NCI-H187 treated with DMSO at 0.1 percent for 48 hours (cell line): Measurements from ENCODE around the gene RAB31.

Experiments
- DNase-seq: peaks from one replicate; lab custom pipeline; 2025; lab: John Stamatoyannopoulos, UW

Gene RAB31

DNA sequence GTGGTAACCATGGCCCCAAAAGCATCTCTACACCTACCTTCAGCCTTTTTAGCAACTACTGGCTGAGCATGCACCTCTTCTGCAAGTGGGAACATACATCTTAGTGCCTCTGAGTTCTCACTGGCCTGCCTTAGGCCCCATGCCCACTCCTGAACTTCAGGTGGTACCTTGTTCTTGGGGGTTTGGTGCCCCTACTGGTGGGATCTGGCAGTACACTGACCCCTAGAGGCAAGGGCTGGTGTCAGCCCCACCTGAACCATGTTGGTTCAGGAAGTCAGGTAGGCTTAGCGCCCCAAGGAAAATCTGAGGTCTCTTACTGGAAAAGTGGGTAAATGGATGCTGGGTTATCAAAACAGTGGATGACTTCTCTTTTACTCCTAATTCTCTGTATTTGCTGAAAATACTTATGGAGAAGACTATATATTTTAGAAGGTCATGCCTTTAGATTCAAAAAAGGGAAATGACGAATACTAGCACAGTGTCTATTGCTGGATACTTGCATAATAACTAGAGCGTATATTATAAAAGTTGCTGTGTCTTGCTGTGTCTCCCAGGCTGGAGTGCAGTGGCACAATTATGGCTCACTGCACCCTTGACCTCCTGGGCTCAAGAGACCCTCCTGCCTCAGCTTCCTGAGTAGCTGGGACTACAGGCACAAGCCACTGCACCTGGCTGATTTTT, 84.6 kb downstream of the RAB31 start:
- DNase-seq, result no peak

GRCh38 chr18:9796011-9796410, 87.9 kb downstream of the RAB31 start:
- no peak for DNase-seq

- DNase-seq, result peak; percentile 20
These were observed 88.9 kb downstream of the RAB31 start for GRCh38 chr18:9796935-9797549.

DNA sequence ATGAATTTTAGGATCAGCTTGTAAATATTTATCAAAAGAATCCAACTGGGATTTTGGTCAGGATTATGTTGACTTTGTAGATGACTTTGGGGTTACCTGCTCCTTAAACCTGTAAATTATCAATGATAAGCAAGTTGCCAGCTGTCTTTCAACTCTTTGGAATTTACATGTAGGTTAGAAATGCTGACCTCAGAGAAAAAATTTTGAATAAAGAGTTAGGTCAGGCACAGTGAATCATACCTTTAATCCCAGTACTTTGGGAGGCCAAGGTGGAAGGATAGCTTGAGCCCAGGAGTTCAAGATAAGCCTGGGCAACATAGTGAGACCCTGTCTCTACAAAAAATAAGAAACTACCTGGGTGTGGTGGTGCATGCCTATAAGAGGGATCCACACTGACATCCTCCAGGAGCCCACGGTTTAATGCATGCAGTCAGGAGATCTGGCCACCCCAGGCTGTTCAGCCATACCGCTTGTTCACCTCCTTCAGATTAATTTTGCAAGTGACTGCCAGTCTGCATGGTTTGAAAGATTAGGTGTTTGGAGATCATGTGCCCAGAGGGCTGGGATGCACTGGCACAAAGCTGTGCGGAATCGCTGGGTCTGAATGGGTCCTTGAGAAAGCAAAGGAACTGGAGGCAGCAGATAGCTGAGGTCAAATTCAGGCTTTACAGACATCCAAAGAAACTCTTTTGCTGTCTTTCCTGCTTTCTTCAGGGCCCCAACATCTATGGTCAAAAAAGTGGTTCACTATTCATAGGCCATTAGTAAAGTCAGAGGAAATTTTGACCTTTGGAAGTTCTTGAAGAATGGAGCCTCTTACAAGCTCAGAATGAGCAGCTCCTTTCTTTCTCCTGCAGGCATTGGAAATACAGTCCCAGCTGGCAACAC, 94.3 kb downstream of the RAB31 start:
- no peak for DNase-seq

GRCh38 chr18:9803063-9803697, 95.1 kb downstream of the RAB31 start:
- DNase-seq, result no peak

DNA sequence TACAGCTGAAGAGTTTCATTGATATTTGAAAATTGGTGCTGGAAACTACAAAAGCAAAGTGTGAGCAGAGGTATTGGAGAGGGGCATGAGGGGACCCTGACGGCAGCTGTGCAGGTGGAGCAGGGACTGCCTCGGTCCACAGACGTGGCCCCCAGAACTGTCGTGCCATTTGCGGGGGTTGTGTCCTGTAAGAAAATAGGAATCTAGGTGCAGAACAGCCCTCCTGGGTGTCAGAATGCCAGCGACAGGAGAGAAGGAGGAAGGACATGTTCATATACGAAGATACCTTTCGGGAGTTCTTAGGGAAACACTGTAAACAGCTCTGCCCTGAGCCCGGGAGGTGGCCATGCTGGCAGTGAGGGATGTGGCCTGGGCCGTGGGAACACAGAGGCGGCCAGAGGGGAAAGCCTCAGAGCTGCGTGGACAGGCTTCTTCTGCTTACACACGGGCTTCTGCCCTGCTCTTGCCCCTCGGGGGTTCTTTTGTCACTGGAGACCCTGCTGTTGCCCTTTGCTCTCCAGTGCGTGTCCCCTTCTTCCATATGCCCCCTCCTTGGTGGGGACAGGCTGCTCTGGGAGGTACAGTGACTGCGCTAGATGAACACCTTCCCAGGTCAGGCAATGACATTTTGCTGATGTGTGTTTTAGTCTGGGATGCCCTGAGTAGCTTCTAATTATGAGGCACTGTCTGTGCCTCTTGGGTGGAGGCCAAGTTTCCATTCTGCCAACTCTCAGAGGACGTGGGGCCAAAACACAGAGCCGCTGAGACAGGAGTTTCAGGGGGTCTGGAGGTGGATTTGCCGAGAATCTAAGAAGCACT, 95.8 kb downstream of the RAB31 start:
- no peak for DNase-seq

DNA sequence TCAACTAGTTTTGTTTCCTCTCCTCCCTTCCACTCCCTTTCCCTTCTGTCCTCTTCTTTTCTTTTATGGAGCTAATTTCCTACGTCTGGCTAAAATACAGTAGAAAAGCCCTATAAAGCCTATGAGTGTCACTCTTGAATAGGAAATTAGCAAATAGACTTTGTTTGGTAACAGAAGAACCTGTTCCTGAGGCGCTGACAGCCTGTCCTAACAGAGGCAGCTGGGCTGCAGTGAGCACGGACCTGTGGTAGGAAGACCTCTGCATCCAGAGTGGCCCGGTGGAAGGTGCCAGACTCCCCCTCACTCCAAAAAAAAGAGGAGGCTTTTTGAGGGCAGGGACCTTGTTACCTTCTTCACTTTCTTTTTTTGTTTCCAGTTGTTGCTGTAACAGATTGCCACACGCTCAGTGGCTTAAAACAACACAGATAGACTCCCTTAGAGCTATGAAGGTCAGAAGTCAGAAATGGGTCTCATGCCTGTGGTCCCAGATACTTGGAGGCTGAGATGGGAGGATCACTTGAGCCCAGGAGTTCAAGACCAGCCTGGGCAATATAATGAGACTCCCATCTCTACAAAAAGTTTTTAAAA, 96.5 kb downstream of the RAB31 start:
- DNase-seq, result no peak

DNA sequence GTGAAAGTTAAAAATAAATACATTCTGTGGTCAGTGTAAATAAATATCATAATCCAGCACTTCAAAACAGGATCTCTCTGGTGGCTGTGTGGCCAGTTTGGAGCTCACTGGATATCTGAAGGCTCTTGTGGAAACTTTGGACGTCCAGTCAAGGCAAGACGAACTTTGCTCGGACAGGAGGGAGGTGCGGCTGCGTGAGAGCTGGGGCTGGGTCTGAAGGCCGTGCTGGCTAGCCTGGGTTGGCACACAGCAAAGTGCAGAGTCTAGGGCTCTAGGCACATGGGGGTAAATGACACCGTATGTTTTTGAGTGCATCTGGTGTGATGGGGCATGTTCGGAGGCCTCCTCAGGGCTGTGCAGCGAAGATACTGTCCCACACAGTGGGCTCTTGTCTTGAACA, 98.8 kb downstream of the RAB31 start:
- DNase-seq, result no peak

DNA sequence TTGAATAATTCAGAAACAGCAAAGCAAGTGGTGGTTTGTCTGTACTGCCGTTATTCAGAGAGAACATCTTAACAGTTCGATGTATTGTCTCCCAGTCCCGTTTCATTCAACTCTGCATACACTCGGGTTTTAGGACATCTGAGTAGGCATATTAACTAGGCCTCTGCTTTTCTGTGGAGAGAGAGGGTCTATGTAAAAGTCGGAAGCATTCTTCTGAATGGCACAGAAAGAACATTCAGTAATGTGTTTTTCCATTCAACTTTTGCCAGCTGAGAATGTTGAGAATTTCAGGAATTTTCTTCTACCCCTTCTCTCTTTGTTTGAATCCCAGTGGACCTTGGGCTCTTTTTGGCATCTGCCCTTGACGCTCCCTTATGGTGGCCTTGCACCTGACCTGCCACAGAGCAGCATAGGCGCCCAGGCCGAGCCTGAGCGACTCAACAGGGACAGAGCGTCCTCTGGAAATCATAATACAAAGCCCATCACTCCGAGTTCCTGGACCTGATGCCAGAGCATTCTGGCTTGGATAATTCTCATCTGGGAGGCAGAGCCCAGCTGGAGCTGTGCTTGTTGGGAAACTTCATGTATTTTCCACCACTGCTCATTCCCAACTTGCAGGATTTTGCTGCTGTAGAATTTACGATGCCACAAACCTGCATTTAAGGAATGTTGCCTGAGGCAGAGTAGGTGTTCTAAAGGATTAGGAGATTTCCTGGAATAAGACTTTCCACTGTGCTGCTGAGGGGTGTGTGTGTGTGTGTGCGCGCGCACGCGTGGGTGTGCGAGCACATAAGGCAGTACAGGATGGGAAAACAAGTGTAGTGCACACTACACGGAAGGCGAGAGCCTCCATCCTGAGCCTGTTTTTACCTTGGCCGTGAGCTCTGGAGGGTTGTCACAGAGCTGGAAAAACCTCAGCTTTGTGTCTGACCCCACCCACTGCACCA, 100.5 kb downstream of the RAB31 start:
- DNase-seq, result no peak

- no peak for DNase-seq
These were observed 101.6 kb downstream of the RAB31 start for GRCh38 chr18:9809697-9810096.

GRCh38 chr18:9810299-9810698, 102.2 kb downstream of the RAB31 start:
- no peak for DNase-seq

- DNase-seq, result no peak
These were observed 103.0 kb downstream of the RAB31 start for GRCh38 chr18:9810994-9811705.

DNA sequence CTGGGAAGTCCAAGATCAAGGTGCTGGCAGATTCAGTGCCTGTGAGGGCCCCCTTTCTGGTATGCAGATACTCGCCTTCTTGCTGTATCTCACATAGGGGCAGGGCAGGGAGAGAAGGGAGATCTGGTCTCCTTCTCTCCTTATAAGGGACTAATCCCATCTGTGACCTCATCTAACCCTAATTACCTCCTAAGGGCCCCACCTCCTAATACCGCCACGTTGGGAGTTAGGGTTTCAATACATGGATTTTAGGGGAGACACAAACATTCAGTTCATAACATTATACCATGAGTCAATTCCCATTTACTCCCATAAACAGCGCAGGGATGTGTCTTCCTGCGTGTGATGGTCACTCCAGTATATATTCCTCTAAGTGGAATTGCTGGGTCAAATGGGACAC, 103.9 kb downstream of the RAB31 start:
- no peak for DNase-seq

GRCh38 chr18:9814431-9814830, 106.3 kb downstream of the RAB31 start:
- no peak for DNase-seq

DNA sequence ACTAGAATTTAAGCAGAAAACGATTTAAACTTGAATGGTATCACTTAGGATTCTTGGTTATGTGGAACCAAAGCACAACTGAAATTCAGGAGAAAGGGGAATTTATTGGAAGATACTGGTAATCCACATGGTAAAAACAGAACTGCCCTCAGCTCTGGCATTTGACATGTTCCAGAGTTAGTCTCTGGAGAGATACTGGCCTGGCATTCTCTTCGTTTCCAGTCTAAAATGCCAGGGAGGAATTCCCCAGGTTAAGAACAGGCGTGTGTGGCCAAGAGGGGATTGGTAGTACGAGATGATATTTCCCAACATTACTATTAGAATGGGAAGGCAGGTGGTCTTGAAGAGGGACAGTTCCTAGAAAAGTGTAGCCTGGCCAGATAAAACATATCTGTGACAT, 109.2 kb downstream of the RAB31 start:
- no peak for DNase-seq

DNA sequence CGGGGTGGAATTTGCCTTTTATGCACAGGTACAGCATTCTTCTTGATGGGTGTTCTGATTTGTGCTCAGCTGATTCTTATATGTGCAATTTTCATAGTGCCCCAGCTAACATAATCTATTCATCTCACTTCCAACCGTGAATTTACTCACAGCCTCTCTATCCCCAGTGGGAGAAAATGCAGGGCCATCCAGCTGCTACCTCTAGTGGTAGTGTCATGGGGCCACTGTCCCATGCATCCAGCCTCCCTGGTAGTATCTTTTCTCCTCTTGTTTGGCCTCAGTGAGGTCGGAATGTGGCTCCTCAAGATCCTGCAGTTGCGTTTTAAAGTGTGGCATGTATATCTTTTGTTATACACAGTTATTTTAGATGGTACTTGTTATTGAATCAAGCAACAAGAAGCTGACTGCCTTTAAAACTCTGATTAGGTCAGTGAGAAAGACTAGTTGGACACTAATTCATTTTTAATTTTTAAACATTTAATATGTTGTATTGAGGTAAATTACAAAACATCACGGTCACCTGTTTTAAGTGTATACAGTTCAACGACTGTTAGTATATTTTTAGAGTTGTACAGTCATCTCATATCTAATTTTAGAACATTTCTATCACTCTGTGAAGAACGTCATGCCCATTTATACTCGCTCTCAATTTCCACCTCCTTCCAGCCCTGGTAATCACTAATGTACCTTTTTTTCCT, 109.8 kb downstream of the RAB31 start:
- no peak for DNase-seq

- no peak for DNase-seq
These were observed 110.3 kb downstream of the RAB31 start for GRCh38 chr18:9818423-9818734.

- no peak for DNase-seq
These were observed 112.0 kb downstream of the RAB31 start for GRCh38 chr18:9820127-9820526.

GRCh38 chr18:9820719-9821118, 112.6 kb downstream of the RAB31 start:
- no peak for DNase-seq
